ENCODE data around the gene PDSS2. TPM values are rescaled to one million over a fixed set of nuclear protein-coding genes. Genes with fewer than 3 reads are reported as not detected.

PDSS2 gene
- total RNA-seq, 4 donors from 2014 or later, result 18.6 to 32.3 (median 25.6) TPM

GRCh38 chr6:107271208-107271790, 188.1 kb downstream of the PDSS2 start:
- Histone ChIP-seq H3K27me3 (no peaks in the 10 kb centered on the region), H3K4me3 (replicated peaks in 1 of 3) (no peak overlapping the region), H3K27ac (no peak overlapping the region), H3K4me1 (no peaks in the 10 kb centered on the region), H3K9me3 (no peaks in the 10 kb centered on the region), H3K36me3 (no peaks in the 10 kb centered on the region)
- DNase-seq, result peak in 1 of 2 donors; percentile 8
- intact Hi-C loops (cut with DNase I), result no loop called here
- TF ChIP-seq CTCF (IDR thresholded peaks at IDR 0.05) (no peak), POLR2A (IDR thresholded peaks at IDR 0.05) (no peak)

GRCh38 chr6:107267634-107268033, 191.7 kb downstream of the PDSS2 start:
- Histone ChIP-seq H3K27ac (no peak overlapping the region), H3K4me1 (peaks cover 0 to 7% of the 10 kb centered on the region in 2 donors), H3K27me3 (no peaks in the 10 kb centered on the region), H3K36me3 (no peaks in the 10 kb centered on the region), H3K9me3 (no peaks in the 10 kb centered on the region), H3K4me3 (replicated peaks in 1 of 3) (no peak overlapping the region)
- TF ChIP-seq POLR2A (IDR thresholded peaks at IDR 0.05) (no peak), CTCF (IDR thresholded peaks at IDR 0.05) (no peak)
- WGBS, 2 donors, result 98 to 100% methylated on average over 1 of the region's 1 CpG
- intact Hi-C loops (cut with DNase I), result no loop called here
- DNase-seq, result no peak

- no peak overlapping the region for H3K4me3 ChIP-seq (replicated peaks in 1 of 3)
- no peak for DNase-seq
- intact Hi-C loops (cut with DNase I), result no loop called here
- WGBS, 2 donors, result 84 to 87% methylated on average over 4 of the region's 4 CpGs
- H3K36me3 ChIP-seq, result no peaks in the 10 kb centered on the region
- H3K4me1 ChIP-seq, result peaks cover 0 to 7% of the 10 kb centered on the region in 2 donors
- H3K27me3 ChIP-seq, result no peaks in the 10 kb centered on the region
- TF ChIP-seq POLR2A (IDR thresholded peaks at IDR 0.05) (no peak), CTCF (IDR thresholded peaks at IDR 0.05) (no peak)
- H3K9me3 ChIP-seq, result no peaks in the 10 kb centered on the region
- H3K27ac ChIP-seq, result peak overlapping the region in 1 of 3 donors; percentile 3
Measured at GRCh38 chr6:107267006-107267405, 192.4 kb downstream of the PDSS2 start.

GRCh38 chr6:107266563-107266962, 192.8 kb downstream of the PDSS2 start:
- Histone ChIP-seq H3K27me3 (no peaks in the 10 kb centered on the region), H3K9me3 (no peaks in the 10 kb centered on the region), H3K4me1 (peaks cover 0 to 7% of the 10 kb centered on the region in 2 donors), H3K36me3 (no peaks in the 10 kb centered on the region), H3K27ac (peak overlapping the region in 1 of 3 donors; percentile 3), H3K4me3 (replicated peaks in 1 of 3) (no peak overlapping the region)
- DNase-seq, result no peak
- TF ChIP-seq CTCF (IDR thresholded peaks at IDR 0.05) (no peak), POLR2A (IDR thresholded peaks at IDR 0.05) (no peak)
- intact Hi-C loops (cut with DNase I), result no loop called here

- Histone ChIP-seq H3K36me3 (no peaks in the 10 kb centered on the region), H3K27me3 (no peaks in the 10 kb centered on the region), H3K4me1 (peaks cover 0 to 7% of the 10 kb centered on the region in 2 donors), H3K4me3 (replicated peaks in 1 of 3) (no peak overlapping the region), H3K9me3 (no peaks in the 10 kb centered on the region), H3K27ac (no peak overlapping the region)
- intact Hi-C loops (cut with DNase I), result no loop called here
- TF ChIP-seq CTCF (IDR thresholded peaks at IDR 0.05) (no peak), POLR2A (IDR thresholded peaks at IDR 0.05) (no peak)
- 73 to 75% methylated on average over 3 of the region's 3 CpGs for WGBS, 2 donors
- DNase-seq, result no peak
Measured at GRCh38 chr6:107264357-107264840, 195.0 kb downstream of the PDSS2 start.
